Neural progenitor cell (in vitro differentiated cells): ENCODE measurements around the gene PEX1. TPM values are rescaled to one million over a fixed set of nuclear protein-coding genes. Genes with fewer than 3 reads are reported as not detected.

Experiments
- DNase-seq: peaks from one replicate; pipeline ENCODE4 v3.0.0-alpha.2; 2016; ENCODE audit warnings: low spot score
- H2AFZ ChIP-seq: fragments of 200-600 bp; sonication (generic); replicated peaks from 2 replicates; pipeline ENCODE4 v1.6.1; 2016; ENCODE audit warnings: antibody characterized with exemption
- H3F3A ChIP-seq: fragments of 200-600 bp; sonication (generic); 2 replicates; pipeline ENCODE4 v1.6.1; 2016; ENCODE audit warnings: antibody characterized with exemption, low read depth
- H3K27ac ChIP-seq: fragments of 200-600 bp; sonication (generic); 2 replicates; pipeline ENCODE4 v1.5.1; 2016; ENCODE audit warnings: mild to moderate bottlenecking
- H3K27me3 ChIP-seq: fragments of 200-600 bp; sonication (generic); 2 replicates; pipeline ENCODE4 v1.6.1; 2016; ENCODE audit warnings: mild to moderate bottlenecking, moderate library complexity
- H3K36me3 ChIP-seq: fragments of 200-600 bp; sonication (generic); 2 replicates; pipeline ENCODE4 v1.5.1; 2016
- H3K4me1 ChIP-seq: fragments of 200-600 bp; sonication (generic); 2 replicates; pipeline ENCODE4 v1.6.1; 2016; ENCODE audit warnings: mixed run types
- H3K4me2 ChIP-seq: fragments of 200-600 bp; sonication (generic); 2 replicates; pipeline ENCODE4 v1.6.1; 2016
- H3K4me3 ChIP-seq: fragments of 200-600 bp; sonication (generic); 2 replicates; pipeline ENCODE4 v1.5.1; 2016
- H3K79me2 ChIP-seq: fragments of 200-600 bp; sonication (generic); 2 replicates; pipeline ENCODE4 v1.6.1; 2016; ENCODE audit warnings: low read depth
- H3K9ac ChIP-seq: fragments of 200-600 bp; sonication (generic); 2 replicates; pipeline ENCODE4 v1.6.1; 2016
- H3K9me3 ChIP-seq: fragments of 200-600 bp; sonication (generic); 2 replicates; pipeline ENCODE4 v1.5.1; 2016; ENCODE audit warnings: low read depth
- H4K20me1 ChIP-seq: fragments of 200-600 bp; sonication (generic); 2 replicates; pipeline ENCODE4 v1.6.1; 2016; ENCODE audit warnings: low read depth
- H3K27ac Mint-ChIP-seq: 3 replicates; pipeline ENCODE4 v1.8.0; 2021; ENCODE audit warnings: mixed read lengths
- H3K27me3 Mint-ChIP-seq: 2 replicates; pipeline ENCODE4 v1.8.0; 2022; ENCODE audit warnings: low read depth, mild to moderate bottlenecking, inconsistent platforms, moderate library complexity, mixed read lengths; ENCODE audit not compliant: insufficient read depth
- H3K36me3 Mint-ChIP-seq: 3 replicates; pipeline ENCODE4 v1.8.0; 2021; ENCODE audit warnings: mixed read lengths
- H3K4me1 Mint-ChIP-seq: 3 replicates; pipeline ENCODE4 v1.8.0; 2021; ENCODE audit warnings: mixed read lengths
- H3K4me3 Mint-ChIP-seq: 3 replicates; pipeline ENCODE4 v1.8.0; 2021; ENCODE audit warnings: mild to moderate bottlenecking, moderate library complexity, mixed read lengths
- H3K9me3 Mint-ChIP-seq: 3 replicates; pipeline ENCODE4 v1.8.0; 2020; ENCODE audit warnings: mixed read lengths
- EZH2 ChIP-seq: fragments of 200-600 bp; sonication (generic); IDR thresholded peaks from 2 replicates; pipeline ENCODE4 v1.6.1; 2017; ENCODE audit warnings: antibody characterized with exemption, mild to moderate bottlenecking, moderate library complexity
- EZH2phosphoT487 ChIP-seq: fragments of 200-600 bp; sonication (generic); IDR thresholded peaks from 2 replicates; pipeline ENCODE4 v1.6.1; 2017; ENCODE audit warnings: antibody characterized with exemption
- total RNA-seq: library from RNA; depleted of rRNA; stranded (reverse); fragments of >200 nt; gene quantifications from 2 replicates; pipeline ENCODE4 v1.2.3, GENCODE V29; 2015; ENCODE audit warnings: low replicate concordance
- TF ChIP-seq, protein P1 (sequence below): fragments of 200-600 bp; sonication (generic); IDR thresholded peaks from 2 replicates; pipeline ENCODE4 v1.5.1; 2017; ENCODE audit warnings: antibody characterized with exemption, mild to moderate bottlenecking

The PEX1 gene
- total RNA-seq, 1 donor from 2014 or later = 67.6 TPM

DNA sequence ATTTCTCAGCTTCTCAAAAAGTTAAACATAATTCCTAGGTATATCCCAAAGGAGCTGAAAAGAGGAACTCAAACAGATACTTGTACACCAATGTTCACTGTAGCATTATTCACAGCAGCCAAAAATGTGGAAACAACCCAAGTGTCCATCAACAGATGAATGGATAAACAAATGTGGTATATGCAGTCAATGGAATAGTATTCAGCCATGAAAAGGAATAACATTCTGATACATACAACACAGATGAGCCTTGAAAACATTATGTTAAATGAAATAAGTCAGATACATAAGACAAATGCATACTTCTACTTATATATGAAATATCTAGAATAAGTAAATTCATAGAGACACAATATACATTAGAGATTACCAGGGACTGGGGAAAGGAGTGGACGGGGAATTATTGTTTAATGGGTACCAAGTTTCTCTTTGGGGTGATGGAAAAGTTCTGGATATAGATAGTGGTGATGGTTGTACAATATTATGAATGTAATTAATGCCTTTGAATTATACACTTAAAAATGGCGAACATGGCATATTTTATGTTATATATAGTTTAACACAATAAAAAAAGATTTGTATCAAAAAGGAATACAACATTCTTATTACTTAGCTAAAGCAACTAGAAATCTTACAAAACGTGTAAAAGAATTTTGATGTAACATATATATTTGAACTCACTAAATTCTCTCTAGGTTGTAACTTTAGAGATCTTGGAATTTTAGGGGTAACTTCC, 15.0 kb downstream of the PEX1 start:
- Histone ChIP-seq H3K36me3 (peaks cover 9% of the 10 kb centered on the region), H3K79me2 (no peaks in the 10 kb centered on the region), H3K9me3 (no peaks in the 10 kb centered on the region), H3K4me1 (no peaks in the 10 kb centered on the region), H4K20me1 (no peaks in the 10 kb centered on the region), H3K9ac (no peak overlapping the region), H3F3A (no peaks in the 10 kb centered on the region), H3K4me2 (no peak overlapping the region), H3K4me3 (no peak overlapping the region), H3K27ac (no peak overlapping the region), H3K27me3 (no peaks in the 10 kb centered on the region), H2AFZ (no peak overlapping the region)
- Mint-ChIP-seq H3K9me3 (no peaks in the 10 kb centered on the region), H3K36me3 (peaks cover 16% of the 10 kb centered on the region), H3K27me3 (no peaks in the 10 kb centered on the region), H3K27ac (no peak overlapping the region), H3K4me3 (no peak overlapping the region), H3K4me1 (no peaks in the 10 kb centered on the region)
- no peak for DNase-seq
- TF ChIP-seq EZH2phosphoT487 = no peak
- no peak for TF ChIP-seq EZH2
- TF ChIP-seq, protein P1, sequence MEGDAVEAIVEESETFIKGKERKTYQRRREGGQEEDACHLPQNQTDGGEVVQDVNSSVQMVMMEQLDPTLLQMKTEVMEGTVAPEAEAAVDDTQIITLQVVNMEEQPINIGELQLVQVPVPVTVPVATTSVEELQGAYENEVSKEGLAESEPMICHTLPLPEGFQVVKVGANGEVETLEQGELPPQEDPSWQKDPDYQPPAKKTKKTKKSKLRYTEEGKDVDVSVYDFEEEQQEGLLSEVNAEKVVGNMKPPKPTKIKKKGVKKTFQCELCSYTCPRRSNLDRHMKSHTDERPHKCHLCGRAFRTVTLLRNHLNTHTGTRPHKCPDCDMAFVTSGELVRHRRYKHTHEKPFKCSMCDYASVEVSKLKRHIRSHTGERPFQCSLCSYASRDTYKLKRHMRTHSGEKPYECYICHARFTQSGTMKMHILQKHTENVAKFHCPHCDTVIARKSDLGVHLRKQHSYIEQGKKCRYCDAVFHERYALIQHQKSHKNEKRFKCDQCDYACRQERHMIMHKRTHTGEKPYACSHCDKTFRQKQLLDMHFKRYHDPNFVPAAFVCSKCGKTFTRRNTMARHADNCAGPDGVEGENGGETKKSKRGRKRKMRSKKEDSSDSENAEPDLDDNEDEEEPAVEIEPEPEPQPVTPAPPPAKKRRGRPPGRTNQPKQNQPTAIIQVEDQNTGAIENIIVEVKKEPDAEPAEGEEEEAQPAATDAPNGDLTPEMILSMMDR = no peak

DNA sequence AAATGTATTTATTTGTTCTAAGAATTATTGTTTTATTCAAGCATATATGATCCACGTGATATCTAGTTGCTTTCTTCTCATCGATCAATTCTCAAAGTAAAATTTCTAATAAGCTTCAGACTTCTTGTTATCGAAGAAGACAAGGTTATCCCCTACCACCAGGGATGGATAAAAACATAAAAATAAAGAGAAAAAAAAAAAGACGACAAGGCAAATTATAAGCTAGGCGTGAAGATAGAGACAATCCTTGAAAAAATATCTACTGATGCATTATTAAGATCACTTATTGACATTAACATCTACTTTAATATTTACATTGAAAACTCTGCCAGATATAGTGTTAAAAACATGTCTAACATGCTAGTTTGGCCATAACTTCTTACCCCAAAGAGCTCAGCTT, 19.4 kb downstream of the PEX1 start:
- Histone ChIP-seq H3K4me2 (no peak overlapping the region), H3K9ac (no peak overlapping the region), H3K27me3 (no peaks in the 10 kb centered on the region), H4K20me1 (no peaks in the 10 kb centered on the region), H3K27ac (no peak overlapping the region), H3K79me2 (no peaks in the 10 kb centered on the region), H3K9me3 (no peaks in the 10 kb centered on the region), H3F3A (no peaks in the 10 kb centered on the region), H3K4me1 (no peaks in the 10 kb centered on the region), H3K4me3 (no peak overlapping the region), H2AFZ (no peak overlapping the region), H3K36me3 (peaks cover 13% of the 10 kb centered on the region)
- Mint-ChIP-seq H3K9me3 (no peaks in the 10 kb centered on the region), H3K4me3 (no peak overlapping the region), H3K36me3 (peaks cover 6% of the 10 kb centered on the region), H3K27me3 (no peaks in the 10 kb centered on the region), H3K27ac (no peak overlapping the region), H3K4me1 (no peaks in the 10 kb centered on the region)
- no peak for TF ChIP-seq EZH2phosphoT487
- DNase-seq = no peak

DNA sequence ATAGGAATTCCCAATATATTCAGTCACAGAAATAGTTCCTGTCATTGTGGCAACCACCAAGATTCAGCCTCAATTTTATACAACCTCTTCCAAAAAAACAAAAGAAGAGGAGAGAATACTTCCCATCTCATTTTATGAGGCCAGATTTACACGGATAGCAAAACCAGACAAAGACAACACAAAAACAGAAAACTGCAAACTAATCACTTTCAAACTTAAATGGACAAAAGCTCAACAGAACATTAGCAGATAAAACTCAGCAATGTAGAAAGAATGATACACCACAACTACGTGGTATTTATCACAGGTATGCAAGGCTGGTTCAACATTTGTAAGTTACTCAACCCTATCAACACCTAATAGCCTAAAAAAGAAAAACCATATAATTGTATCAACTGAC, 22.0 kb downstream of the PEX1 start:
- Histone ChIP-seq H3K36me3 (peaks cover 3% of the 10 kb centered on the region), H3K27me3 (no peaks in the 10 kb centered on the region), H3F3A (no peaks in the 10 kb centered on the region), H3K27ac (no peak overlapping the region), H3K79me2 (no peaks in the 10 kb centered on the region), H3K9me3 (no peaks in the 10 kb centered on the region), H2AFZ (no peak overlapping the region), H3K4me1 (no peaks in the 10 kb centered on the region), H3K9ac (no peak overlapping the region), H4K20me1 (no peaks in the 10 kb centered on the region), H3K4me3 (no peak overlapping the region), H3K4me2 (no peak overlapping the region)
- H3K4me1 Mint-ChIP-seq = no peaks in the 10 kb centered on the region
- no peak overlapping the region for H3K27ac Mint-ChIP-seq
- H3K9me3 Mint-ChIP-seq = no peaks in the 10 kb centered on the region
- no peaks in the 10 kb centered on the region for H3K27me3 Mint-ChIP-seq
- TF ChIP-seq EZH2 = no peak
- TF ChIP-seq, protein P1 = no peak
- TF ChIP-seq EZH2phosphoT487 = no peak
- H3K4me3 Mint-ChIP-seq = no peak overlapping the region
- DNase-seq = no peak
- H3K36me3 Mint-ChIP-seq = peaks cover 3% of the 10 kb centered on the region

DNA sequence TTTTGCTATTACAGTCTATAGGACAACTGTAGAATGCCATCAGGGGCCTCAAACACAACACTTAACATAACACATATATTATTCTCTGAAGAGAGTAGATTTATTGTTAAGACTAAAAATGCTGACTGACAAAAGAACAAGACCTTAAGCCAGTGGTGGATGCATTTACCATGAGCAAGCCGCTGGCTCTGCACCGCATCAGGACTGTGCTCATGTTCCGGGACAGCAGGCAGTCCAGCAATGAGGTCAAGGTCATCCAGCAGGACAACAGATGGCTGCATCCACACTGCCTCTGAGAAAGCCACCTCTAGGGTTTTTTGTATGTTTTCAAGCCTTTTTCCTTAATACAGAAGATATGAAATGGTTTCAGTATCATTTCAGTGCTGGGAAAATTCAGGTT, 23.8 kb downstream of the PEX1 start:
- Histone ChIP-seq H4K20me1 (no peaks in the 10 kb centered on the region), H3K4me3 (no peak overlapping the region), H3K9ac (no peak overlapping the region), H3F3A (no peaks in the 10 kb centered on the region), H3K79me2 (no peaks in the 10 kb centered on the region), H3K27ac (no peak overlapping the region), H3K36me3 (peaks cover 3% of the 10 kb centered on the region), H3K4me2 (no peak overlapping the region), H3K9me3 (no peaks in the 10 kb centered on the region), H3K27me3 (no peaks in the 10 kb centered on the region), H3K4me1 (no peaks in the 10 kb centered on the region), H2AFZ (no peak overlapping the region)
- TF ChIP-seq EZH2 (no peak), EZH2phosphoT487 (no peak)
- TF ChIP-seq, protein P1 = no peak
- Mint-ChIP-seq H3K4me1 (no peaks in the 10 kb centered on the region), H3K27ac (no peak overlapping the region), H3K9me3 (no peaks in the 10 kb centered on the region), H3K27me3 (no peaks in the 10 kb centered on the region), H3K36me3 (peaks cover 9% of the 10 kb centered on the region), H3K4me3 (no peak overlapping the region)
- DNase-seq = no peak
